ENCODE data around the gene AGRN.
"Not testable (repeated sequence)": the region's sequence is repeated elsewhere in the genome, so short reads cannot be mapped to it uniquely, and the experiment has no call there.

AGRN gene

GRCh38 chr1:1068517-1069055 is 48.7 kb downstream of the AGRN start:
- Mint-ChIP-seq H3K27ac (peak overlapping the region; percentile 31), H3K4me1 (ENCODE audit: low read depth) (peaks cover 5% of the 10 kb centered on the region), H3K27me3 (ENCODE audit: low read depth) (no peaks in the 10 kb centered on the region), H3K36me3 (ENCODE audit: low read depth) (no peaks in the 10 kb centered on the region), H3K4me3 (peak overlapping the region; percentile 59), H3K9me3 (no peaks in the 10 kb centered on the region)
- no peak for DNase-seq (ENCODE audit: low spot score)

DNA sequence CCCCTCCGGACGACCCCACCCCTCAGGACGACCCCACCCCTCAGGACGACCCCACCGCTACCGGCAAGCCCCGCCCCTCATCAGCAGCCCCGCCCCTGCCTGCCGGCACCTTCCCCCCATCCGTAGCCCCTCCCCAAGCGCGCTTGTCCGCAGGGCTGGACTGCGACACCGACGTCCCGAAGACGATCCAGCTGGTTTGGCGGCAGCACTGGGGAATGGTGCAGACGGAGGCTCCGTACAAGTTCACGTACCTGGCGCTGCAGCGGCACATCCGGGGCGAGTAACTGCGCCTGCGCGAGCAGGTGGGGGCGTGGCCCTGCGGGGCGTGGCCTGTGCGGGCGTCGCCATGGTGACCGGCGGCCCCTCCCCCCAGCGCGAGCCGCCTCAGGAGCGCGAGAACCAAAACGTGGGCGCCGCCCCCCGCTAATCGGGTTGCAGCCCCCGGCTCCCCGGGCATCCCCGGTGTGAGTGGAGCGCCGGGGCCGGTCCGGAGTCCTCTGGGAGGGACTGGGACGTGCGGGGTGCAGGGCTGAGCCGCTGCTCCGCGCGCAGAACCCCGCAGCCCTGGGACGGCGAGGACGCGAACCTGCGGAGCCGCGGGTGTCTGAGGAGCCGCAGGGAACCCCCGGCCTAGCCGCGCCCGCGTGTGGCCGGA is 49.3 kb downstream of the AGRN start:
- H3K27me3 Mint-ChIP-seq (ENCODE audit: low read depth) = no peaks in the 10 kb centered on the region
- peaks cover 5% of the 10 kb centered on the region for H3K4me1 Mint-ChIP-seq (ENCODE audit: low read depth)
- peak; percentile 81 for DNase-seq (ENCODE audit: low spot score)

DNA sequence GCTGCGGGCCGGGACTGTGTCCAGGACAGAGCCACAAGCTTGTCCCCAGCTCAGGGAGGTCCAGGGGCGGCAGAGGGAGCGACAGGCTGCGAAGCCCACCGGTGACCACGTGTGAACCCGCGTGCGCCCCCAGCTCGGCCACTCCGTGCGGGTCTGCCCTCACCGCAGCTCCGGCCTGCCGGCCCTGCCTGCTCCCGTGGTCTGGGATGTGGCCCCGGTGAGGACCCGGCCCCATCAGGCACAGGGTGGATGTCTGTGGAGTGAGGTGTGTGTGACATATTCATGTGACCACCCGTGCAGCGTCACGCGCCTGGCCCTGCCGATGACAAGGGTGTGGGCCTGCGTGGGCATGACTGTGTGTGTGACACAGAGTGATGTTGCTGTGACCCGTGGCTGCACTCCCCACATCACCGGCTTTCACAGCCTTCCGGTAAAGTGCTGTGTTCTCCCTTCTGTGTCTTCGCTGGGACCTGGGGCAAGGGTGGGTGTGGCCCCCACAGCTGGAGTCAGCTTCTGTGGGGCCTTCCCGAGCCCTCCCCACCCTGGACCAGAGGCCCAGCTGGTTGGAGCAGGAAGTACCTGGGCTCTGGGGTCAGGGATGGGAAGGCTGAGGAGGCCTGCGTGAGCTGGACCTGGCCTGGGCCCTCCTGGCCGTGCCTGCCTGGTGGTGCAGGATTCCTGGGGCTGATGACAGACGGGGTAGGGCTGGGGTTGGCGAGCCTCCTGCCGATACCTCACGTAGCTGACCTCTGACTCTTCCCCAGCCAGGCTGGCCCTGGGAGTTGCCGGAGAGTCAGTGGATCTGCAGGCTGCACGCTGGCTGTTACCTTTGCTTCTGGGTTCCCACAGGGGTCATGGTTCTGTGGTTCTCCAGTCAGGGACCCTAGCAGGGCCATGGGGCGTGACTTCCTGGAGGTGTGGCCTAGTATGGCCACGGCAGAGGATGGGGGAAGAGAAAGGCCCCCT is 50.1 kb downstream of the AGRN start:
- Mint-ChIP-seq H3K4me3 (peak overlapping the region; percentile 18), H3K27ac (no peak overlapping the region), H3K9me3 (no peaks in the 10 kb centered on the region), H3K4me1 (ENCODE audit: low read depth) (peaks cover 5% of the 10 kb centered on the region), H3K36me3 (ENCODE audit: low read depth) (no peaks in the 10 kb centered on the region), H3K27me3 (ENCODE audit: low read depth) (no peaks in the 10 kb centered on the region)
- no peak for DNase-seq (ENCODE audit: low spot score)

More for the DNA sequence above, 49.3 kb downstream of the AGRN start:
- Mint-ChIP-seq H3K9me3 (no peaks in the 10 kb centered on the region), H3K4me3 (peak overlapping the region; percentile 78), H3K36me3 (ENCODE audit: low read depth) (no peaks in the 10 kb centered on the region), H3K27ac (peak overlapping the region; percentile 62)

DNA sequence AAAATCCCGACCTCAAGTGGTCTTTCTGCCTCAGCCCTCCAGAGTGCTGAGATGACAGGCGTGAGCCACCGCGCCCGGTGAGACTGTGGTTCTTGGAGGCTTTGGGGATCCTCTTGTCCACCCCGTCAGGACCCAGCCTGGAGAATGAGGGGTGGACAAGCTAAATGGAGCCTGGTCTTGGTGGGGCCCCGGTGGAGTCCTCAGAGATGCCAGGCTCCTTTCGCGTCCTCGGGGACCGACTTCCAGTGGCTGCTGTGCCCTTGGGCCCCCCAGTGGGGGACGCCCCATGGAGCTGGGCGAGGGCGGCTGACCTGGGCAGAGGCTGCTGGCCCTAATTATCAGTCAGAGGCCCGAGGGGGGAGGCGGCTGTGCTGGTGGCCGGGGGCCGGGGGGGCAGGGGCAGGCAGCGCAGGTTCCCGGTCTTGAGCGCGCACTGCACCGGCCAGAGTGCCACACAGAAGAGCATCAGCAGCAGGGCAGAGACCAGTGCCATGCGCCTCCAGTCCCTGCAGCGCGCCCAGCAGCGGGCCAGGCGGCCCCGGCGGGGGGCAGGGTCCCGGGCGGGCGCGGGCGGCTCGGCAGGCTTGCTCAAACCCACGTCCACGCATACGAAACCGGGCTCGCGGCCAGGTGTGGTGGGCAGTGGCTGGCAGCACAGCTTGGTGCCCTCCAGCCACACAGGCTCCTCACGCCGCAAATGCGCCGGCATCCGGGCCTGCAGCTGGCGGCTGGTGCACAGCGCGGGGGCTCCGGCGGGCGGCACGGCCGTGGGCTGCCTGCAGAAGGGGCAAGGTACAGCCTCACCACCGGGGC is 51.8 kb downstream of the AGRN start:
- Mint-ChIP-seq H3K4me1 (ENCODE audit: low read depth) (no peaks in the 10 kb centered on the region), H3K4me3 (no peak overlapping the region), H3K27me3 (ENCODE audit: low read depth) (no peaks in the 10 kb centered on the region), H3K27ac (no peak overlapping the region), H3K36me3 (ENCODE audit: low read depth) (no peaks in the 10 kb centered on the region), H3K9me3 (no peaks in the 10 kb centered on the region)
- DNase-seq (ENCODE audit: low spot score) = no peak

- Mint-ChIP-seq H3K4me3 (no peak overlapping the region), H3K36me3 (ENCODE audit: low read depth) (no peaks in the 10 kb centered on the region), H3K27ac (no peak overlapping the region), H3K4me1 (ENCODE audit: low read depth) (no peaks in the 10 kb centered on the region), H3K27me3 (ENCODE audit: low read depth) (no peaks in the 10 kb centered on the region), H3K9me3 (no peaks in the 10 kb centered on the region)
- DNase-seq (ENCODE audit: low spot score) = no peak
Measured at GRCh38 chr1:1072299-1072848, 52.5 kb downstream of the AGRN start.

DNA sequence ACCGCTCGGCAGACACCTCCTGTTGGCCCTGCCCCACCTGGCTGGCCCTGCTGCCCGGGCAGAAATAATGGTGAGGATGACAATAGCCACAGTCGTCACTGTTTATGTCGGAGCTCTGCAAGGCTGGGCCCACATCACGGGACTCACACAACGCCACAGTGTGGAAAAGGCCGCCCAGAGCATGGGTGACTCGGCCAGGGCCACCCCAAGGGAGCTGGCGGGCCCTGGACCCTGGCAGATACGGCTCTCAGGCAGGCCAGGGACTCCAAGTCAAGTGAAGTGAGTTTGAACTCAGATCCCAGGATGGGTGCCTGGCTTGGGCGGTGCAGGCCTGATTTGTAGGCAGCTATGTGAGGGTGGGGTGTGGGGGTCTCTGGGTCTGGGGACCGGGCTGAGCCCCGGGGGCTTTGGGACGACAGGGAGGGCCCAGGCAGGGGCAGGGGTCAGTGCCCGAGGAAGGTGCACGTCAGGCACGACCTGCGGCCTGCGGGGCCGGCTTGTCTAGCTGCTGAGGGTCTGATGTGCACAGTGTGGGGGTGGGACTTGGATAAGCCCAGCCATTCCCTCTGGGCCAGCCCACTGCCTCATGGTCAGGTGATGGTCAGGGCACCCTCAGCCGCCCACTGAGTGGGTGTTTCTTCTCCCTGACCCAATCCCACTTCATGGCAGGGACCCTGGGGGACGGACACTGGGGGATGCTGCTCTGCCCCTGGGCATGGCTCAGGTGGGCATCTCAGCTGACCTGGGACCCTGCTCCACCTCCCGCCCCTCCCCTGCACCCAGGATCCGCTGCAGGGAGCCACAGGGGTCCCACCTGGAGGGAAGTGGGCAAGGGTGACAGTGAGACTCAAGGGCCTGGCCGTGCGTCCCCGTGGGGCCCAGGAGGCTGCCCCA is 53.2 kb downstream of the AGRN start:
- no peaks in the 10 kb centered on the region for H3K9me3 Mint-ChIP-seq
- DNase-seq (ENCODE audit: low spot score) = no peak
- no peak overlapping the region for H3K4me3 Mint-ChIP-seq
- no peaks in the 10 kb centered on the region for H3K36me3 Mint-ChIP-seq (ENCODE audit: low read depth)
- no peaks in the 10 kb centered on the region for H3K4me1 Mint-ChIP-seq (ENCODE audit: low read depth)
- no peak overlapping the region for H3K27ac Mint-ChIP-seq
- no peaks in the 10 kb centered on the region for H3K27me3 Mint-ChIP-seq (ENCODE audit: low read depth)

DNA sequence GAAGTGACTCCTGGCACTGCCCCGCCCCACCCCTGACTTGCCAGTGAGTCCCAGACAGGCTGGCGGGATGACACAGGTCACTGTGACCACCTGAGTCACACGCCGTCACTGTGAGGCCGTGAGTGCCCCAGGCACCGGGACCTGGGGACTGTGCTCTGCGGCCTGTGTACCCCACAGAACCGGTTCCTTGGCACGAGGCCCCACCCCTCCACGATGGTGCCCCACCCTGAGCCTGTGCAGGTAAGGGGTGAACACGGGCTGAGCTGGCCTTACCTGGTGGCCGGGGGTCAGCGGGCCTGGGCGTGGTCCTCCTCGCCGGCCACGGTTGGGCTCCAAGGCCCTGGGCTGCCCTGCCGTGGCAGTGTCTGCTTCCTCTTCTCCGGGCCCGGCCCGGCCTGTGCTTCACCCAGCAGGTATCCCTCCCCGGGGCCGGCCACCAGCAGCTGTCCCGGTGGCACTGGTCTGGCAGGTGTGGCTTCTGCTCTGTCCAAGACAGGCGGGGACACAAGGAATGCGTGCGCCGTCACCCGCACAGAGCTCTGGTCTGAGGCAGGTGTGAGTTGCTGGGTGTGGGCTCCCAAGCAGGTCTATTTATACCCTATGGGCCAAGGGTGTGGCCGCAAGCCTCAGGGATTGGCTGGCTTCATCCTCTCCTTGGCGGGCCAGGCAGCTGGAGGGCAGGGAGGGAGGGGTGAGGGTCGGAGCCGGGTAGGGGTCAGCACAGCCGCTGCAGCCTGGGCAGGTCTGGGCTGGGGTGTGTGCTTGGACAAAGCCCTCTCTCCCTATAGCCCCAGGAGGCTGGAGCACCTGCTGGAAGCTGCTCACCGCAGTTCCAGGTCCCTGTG is 54.0 kb downstream of the AGRN start, which contains the start of gene RNF223:
Gene RNF223 (minus strand): TSS at position 564 of the 845 bp plus-strand sequence. CDS start 1,740 bp downstream, outside the sequence.
- no peak within 1 kb of the TSS for H3K27ac Mint-ChIP-seq
- no peaks in the 10 kb centered on the region for H3K9me3 Mint-ChIP-seq
- no peaks in the 10 kb centered on the region for H3K4me1 Mint-ChIP-seq (ENCODE audit: low read depth)
- DNase-seq (ENCODE audit: low spot score) = no peak
- H3K27me3 Mint-ChIP-seq (ENCODE audit: low read depth) = no peaks in the 10 kb centered on the region
- H3K4me3 Mint-ChIP-seq = no peak within 1 kb of the TSS
- H3K36me3 Mint-ChIP-seq (ENCODE audit: low read depth) = no peaks in the 10 kb centered on the region

GRCh38 chr1:1074631-1075147 is 54.8 kb downstream of the AGRN start:
- Mint-ChIP-seq H3K27ac (no peak overlapping the region), H3K36me3 (ENCODE audit: low read depth) (no peaks in the 10 kb centered on the region), H3K4me3 (no peak overlapping the region)

GRCh38 chr1:1075148-1075935 is 55.4 kb downstream of the AGRN start:
- Mint-ChIP-seq H3K4me1 (ENCODE audit: low read depth) (no peaks in the 10 kb centered on the region), H3K27ac (no peak overlapping the region), H3K4me3 (no peak overlapping the region), H3K9me3 (no peaks in the 10 kb centered on the region), H3K36me3 (ENCODE audit: low read depth) (no peaks in the 10 kb centered on the region), H3K27me3 (ENCODE audit: low read depth) (no peaks in the 10 kb centered on the region)
- no peak for DNase-seq (ENCODE audit: low spot score)

More at GRCh38 chr1:1074631-1075147, 54.8 kb downstream of the AGRN start:
- H3K4me1 Mint-ChIP-seq (ENCODE audit: low read depth) = no peaks in the 10 kb centered on the region
- H3K9me3 Mint-ChIP-seq = no peaks in the 10 kb centered on the region
- H3K27me3 Mint-ChIP-seq (ENCODE audit: low read depth) = no peaks in the 10 kb centered on the region
- DNase-seq (ENCODE audit: low spot score) = no peak

DNA sequence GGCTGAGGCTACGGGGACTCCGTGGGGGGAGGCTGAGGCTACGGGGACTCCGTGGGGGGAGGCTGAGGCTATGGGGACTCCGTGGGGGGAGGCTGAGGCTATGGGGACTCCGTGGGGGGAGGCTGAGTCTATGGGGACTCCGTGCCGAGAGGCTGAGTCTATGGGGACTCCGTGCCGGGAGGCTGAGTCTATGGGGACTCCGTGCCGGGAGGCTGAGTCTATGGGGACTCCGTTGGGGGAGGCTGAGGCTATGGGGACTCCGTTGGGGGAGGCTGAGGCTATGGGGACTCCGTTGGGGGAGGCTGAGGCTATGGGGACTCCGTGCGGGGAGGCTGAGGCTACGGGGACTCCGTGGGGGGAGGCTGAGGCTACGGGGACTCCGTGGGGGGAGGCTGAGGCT is 57.5 kb downstream of the AGRN start:
- not testable (repeated sequence) for DNase-seq (ENCODE audit: low spot score); H3K4me3 Mint-ChIP-seq; H3K36me3 Mint-ChIP-seq (ENCODE audit: low read depth); H3K27me3 Mint-ChIP-seq (ENCODE audit: low read depth); H3K9me3 Mint-ChIP-seq; H3K4me1 Mint-ChIP-seq (ENCODE audit: low read depth); H3K27ac Mint-ChIP-seq

DNA sequence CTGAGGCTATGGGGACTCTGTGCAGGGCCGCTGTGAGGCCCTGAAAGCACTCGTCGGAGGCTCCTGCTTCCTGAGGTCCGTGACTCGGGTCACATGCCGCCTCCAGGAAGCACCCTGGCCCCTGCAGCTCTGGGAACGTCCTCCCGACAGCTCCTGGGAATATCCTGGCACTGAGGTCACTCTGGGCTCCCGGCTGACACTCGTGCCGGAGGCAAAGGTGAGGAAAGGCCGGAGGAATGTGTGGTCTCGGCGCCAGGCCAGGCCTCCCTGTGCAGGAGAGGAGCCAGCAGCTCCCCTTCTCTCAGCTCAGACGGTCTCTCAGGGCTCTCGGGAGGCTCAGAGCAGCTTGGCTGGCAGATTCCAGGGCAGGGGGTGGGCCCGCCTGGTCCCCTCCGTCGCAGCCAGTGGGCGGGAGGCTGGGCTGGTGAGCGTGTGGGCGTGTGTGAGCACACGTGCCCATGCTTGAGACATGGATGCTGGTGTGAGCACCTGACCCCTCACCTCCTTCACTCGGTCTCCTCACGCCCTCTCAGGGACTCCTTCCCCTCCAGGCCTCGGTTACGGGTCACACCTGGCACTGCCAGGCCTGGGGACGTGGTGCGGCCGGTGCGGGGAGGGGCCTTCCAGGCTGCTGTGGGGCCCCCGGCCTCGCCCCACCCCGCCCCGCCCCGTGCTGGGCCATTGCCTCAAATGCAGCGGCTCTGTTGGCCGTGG is 59.6 kb downstream of the AGRN start:
- no peak overlapping the region for H3K4me3 Mint-ChIP-seq

More for the DNA sequence above, 59.6 kb downstream of the AGRN start:
- Mint-ChIP-seq H3K9me3 (no peaks in the 10 kb centered on the region), H3K27me3 (ENCODE audit: low read depth) (no peaks in the 10 kb centered on the region), H3K36me3 (ENCODE audit: low read depth) (no peaks in the 10 kb centered on the region), H3K4me1 (ENCODE audit: low read depth) (no peaks in the 10 kb centered on the region), H3K27ac (no peak overlapping the region)
- DNase-seq (ENCODE audit: low spot score) = no peak

All from T-helper 2 cell treated with Interferon-gamma antibody and Interleukin-4, amounts not matched to agents 5 μg/mL and 100 μg/mL, for 36 hours (primary cell).